Mesodermal cell (in vitro differentiated cells): ENCODE results near the gene KCNF1.

Source experiments
- H3K27ac ChIP-seq: 2 replicates; pipeline ENCODE4 v1.7.0; 2013; ENCODE audit warnings: mild to moderate bottlenecking, low read depth, low read length, moderate library complexity; ENCODE audit not compliant: severe bottlenecking
- H3K36me3 ChIP-seq: 2 replicates; pipeline ENCODE4 v1.7.1; 2013; ENCODE audit warnings: mild to moderate bottlenecking, low read length, moderate library complexity; ENCODE audit not compliant: control insufficient read depth, insufficient read depth
- H3K4me1 ChIP-seq: one replicate; pipeline ENCODE4 v1.7.1; 2013; ENCODE audit warnings: mild to moderate bottlenecking, low read length; ENCODE audit not compliant: insufficient read depth, control insufficient read depth, poor library complexity, severe bottlenecking
- H3K4me3 ChIP-seq: 2 replicates; pipeline ENCODE4 v1.7.0; 2013; ENCODE audit warnings: low read length, control low read depth, mild to moderate bottlenecking; ENCODE audit not compliant: insufficient read depth, poor library complexity, severe bottlenecking; ENCODE audit errors: extremely low read depth
- H3K9me3 ChIP-seq: 2 replicates; pipeline ENCODE4 v1.7.1; 2013; ENCODE audit warnings: mild to moderate bottlenecking, low read length, moderate library complexity; ENCODE audit not compliant: control insufficient read depth
- WGBS, 2 experiments: methylation state at CpG; one replicate each; pipeline ENCODE4 v1.1.5; 2013; ENCODE audit warnings: missing lambda C conversion rate in 2 of 2; ENCODE audit not compliant: insufficient coverage in 2 of 2; 5-methylcytosine and 5-hydroxymethylcytosine counted together

The KCNF1 gene

GRCh38 chr2:10871978-10872377 is 39.8 kb upstream of the KCNF1 start:
- no CpG with 5 or more reads among the region's 1 CpG for WGBS, 2 experiments
- H3K9me3 ChIP-seq = peaks cover 5% of the 10 kb centered on the region
- no peak overlapping the region for H3K27ac ChIP-seq
- H3K36me3 ChIP-seq = no peaks in the 10 kb centered on the region
- no peak overlapping the region for H3K4me3 ChIP-seq
- peaks cover 16% of the 10 kb centered on the region for H3K4me1 ChIP-seq

GRCh38 chr2:10873171-10873570 is 38.6 kb upstream of the KCNF1 start:
- no peak overlapping the region for H3K27ac ChIP-seq
- no peak overlapping the region for H3K4me3 ChIP-seq
- peaks cover 5% of the 10 kb centered on the region for H3K9me3 ChIP-seq
- no peaks in the 10 kb centered on the region for H3K36me3 ChIP-seq
- WGBS, 2 experiments = 96 to 100% methylated on average over 2 to 3 of the region's 3 CpGs
- H3K4me1 ChIP-seq = peaks cover 20% of the 10 kb centered on the region

- peaks cover 16% of the 10 kb centered on the region for H3K4me1 ChIP-seq
- H3K9me3 ChIP-seq = peaks cover 5% of the 10 kb centered on the region
- no peak overlapping the region for H3K4me3 ChIP-seq
- 66 to 74% methylated on average over 6 to 8 of the region's 9 CpGs for WGBS, 2 experiments
- H3K36me3 ChIP-seq = no peaks in the 10 kb centered on the region
- no peak overlapping the region for H3K27ac ChIP-seq
Observed at GRCh38 chr2:10873790-10874437, 37.8 kb upstream of the KCNF1 start.

GRCh38 chr2:10875126-10875525 is 36.6 kb upstream of the KCNF1 start:
- WGBS, 2 experiments = 100% methylated on average over 1 of the region's 3 CpGs; no CpG with 5 or more reads in 1 of the 2 experiments
- Histone ChIP-seq H3K27ac (no peak overlapping the region), H3K36me3 (no peaks in the 10 kb centered on the region), H3K4me3 (no peak overlapping the region), H3K4me1 (peaks cover 7% of the 10 kb centered on the region), H3K9me3 (peaks cover 5% of the 10 kb centered on the region)

GRCh38 chr2:10876394-10876793 is 35.3 kb upstream of the KCNF1 start:
- Histone ChIP-seq H3K4me3 (no peak overlapping the region), H3K4me1 (peaks cover 7% of the 10 kb centered on the region), H3K27ac (no peak overlapping the region), H3K9me3 (peaks cover 5% of the 10 kb centered on the region), H3K36me3 (no peaks in the 10 kb centered on the region)
- 100% methylated on average over 1 of the region's 3 CpGs; no CpG with 5 or more reads in 1 of the 2 experiments for WGBS, 2 experiments

GRCh38 chr2:10876963-10877362 is 34.8 kb upstream of the KCNF1 start:
- Histone ChIP-seq H3K4me3 (no peak overlapping the region), H3K36me3 (no peaks in the 10 kb centered on the region), H3K9me3 (peaks cover 5% of the 10 kb centered on the region), H3K27ac (no peak overlapping the region), H3K4me1 (peaks cover 7% of the 10 kb centered on the region)
- 90 to 100% methylated on average over 1 to 2 of the region's 2 CpGs for WGBS, 2 experiments

- H3K9me3 ChIP-seq = peaks cover 3% of the 10 kb centered on the region
- H3K4me3 ChIP-seq = no peak overlapping the region
- 52 to 55% methylated on average over 9 to 10 of the region's 11 CpGs for WGBS, 2 experiments
- H3K36me3 ChIP-seq = no peaks in the 10 kb centered on the region
- H3K27ac ChIP-seq = no peak overlapping the region
- H3K4me1 ChIP-seq = peaks cover 7% of the 10 kb centered on the region
Observed at GRCh38 chr2:10877651-10878111, 34.1 kb upstream of the KCNF1 start.

- H3K27ac ChIP-seq = no peak overlapping the region
- peaks cover 7% of the 10 kb centered on the region for H3K4me1 ChIP-seq
- 90 to 92% methylated on average over 11 to 12 of the region's 12 CpGs for WGBS, 2 experiments
- H3K9me3 ChIP-seq = no peaks in the 10 kb centered on the region
- no peaks in the 10 kb centered on the region for H3K36me3 ChIP-seq
- no peak overlapping the region for H3K4me3 ChIP-seq
Observed at GRCh38 chr2:10878268-10878915, 33.3 kb upstream of the KCNF1 start.

- 81 to 82% methylated on average over 8 of the region's 9 CpGs for WGBS, 2 experiments
- Histone ChIP-seq H3K9me3 (no peaks in the 10 kb centered on the region), H3K4me1 (peaks cover 7% of the 10 kb centered on the region), H3K4me3 (no peak overlapping the region), H3K36me3 (no peaks in the 10 kb centered on the region), H3K27ac (no peak overlapping the region)
Observed at GRCh38 chr2:10879159-10879558, 32.6 kb upstream of the KCNF1 start.

- Histone ChIP-seq H3K36me3 (no peaks in the 10 kb centered on the region), H3K4me1 (peaks cover 7% of the 10 kb centered on the region), H3K4me3 (no peak overlapping the region), H3K27ac (no peak overlapping the region), H3K9me3 (no peaks in the 10 kb centered on the region)
- 84 to 96% methylated on average over 14 to 20 of the region's 22 CpGs for WGBS, 2 experiments
Observed at GRCh38 chr2:10879624-10880585, 31.8 kb upstream of the KCNF1 start.
